OCI-LY3 (cell line): Measurements from ENCODE around the gene INTS1.
"Not testable (repeated sequence)": the region's sequence is repeated elsewhere in the genome, so short reads cannot be mapped to it uniquely, and the experiment has no call there.

ENCODE experiments used
- H2AFZ ChIP-seq: fragments of 200-600, 300-600 bp; shearing (Covaris generic); 2 replicates; pipeline ENCODE4 v1.6.0; 2014; ENCODE audit warnings: antibody characterized with exemption, low read depth, low read length
- H3K27ac ChIP-seq: fragments of 200-600, 300-600 bp; sonication (generic); 2 replicates; pipeline ENCODE4 v1.5.1; 2014; ENCODE audit warnings: mild to moderate bottlenecking, low read length, moderate library complexity, mixed read lengths
- H3K27me3 ChIP-seq: fragments of 200-600, 300-600 bp; sonication (generic); 2 replicates; pipeline ENCODE4 v1.6.1; 2014; ENCODE audit warnings: low read depth, low read length, mixed read lengths
- H3K36me3 ChIP-seq: fragments of 200-600, 300-600 bp; sonication (generic); replicated peaks from 2 replicates; pipeline ENCODE3; 2014; ENCODE audit warnings: low read depth, low read length, mixed read lengths
- H3K4me1 ChIP-seq: fragments of 300-600, 200-600 bp; sonication (generic); 2 replicates; pipeline ENCODE4 v1.6.1; 2014; ENCODE audit warnings: low read length, mixed read lengths
- H3K4me2 ChIP-seq: fragments of 200-600, 300-600 bp; sonication (generic); 2 replicates; pipeline ENCODE4 v1.6.1; 2014; ENCODE audit warnings: low read length, mixed read lengths
- H3K4me3 ChIP-seq: fragments of 300-600, 200-600 bp; sonication (generic); 2 replicates; pipeline ENCODE4 v1.5.1; 2014; ENCODE audit warnings: antibody characterized with exemption, mild to moderate bottlenecking, low read length, moderate library complexity
- H3K79me2 ChIP-seq: fragments of 300-600, 200-600 bp; shearing (Covaris generic); 2 replicates; pipeline ENCODE4 v1.6.1; 2014; ENCODE audit warnings: mild to moderate bottlenecking, low read length, mixed read lengths
- H3K9ac ChIP-seq: fragments of 300-600, 200-600 bp; shearing (Covaris generic); 2 replicates; pipeline ENCODE4 v1.6.0; 2014; ENCODE audit warnings: mild to moderate bottlenecking, low read length, moderate library complexity
- H3K9me3 ChIP-seq: fragments of 200-600, 300-600 bp; shearing (Covaris generic); 2 replicates; pipeline ENCODE4 v1.6.1; 2014; ENCODE audit warnings: low read length, mixed read lengths; ENCODE audit not compliant: insufficient read depth
- H4K20me1 ChIP-seq: fragments of 200-600, 300-600 bp; sonication (generic); 2 replicates; pipeline ENCODE4 v1.6.1; 2016; ENCODE audit warnings: low read length, mixed read lengths; ENCODE audit not compliant: insufficient read depth
- CTCF ChIP-seq: fragments of 200-600, 300-600 bp; sonication (generic); IDR thresholded peaks from 2 replicates; pipeline ENCODE4 v1.5.1; 2014; ENCODE audit warnings: antibody characterized with exemption, low read length, low read depth
- EZH2phosphoT487 ChIP-seq: fragments of 200-600 bp; shearing (Covaris generic); IDR thresholded peaks from 2 replicates; pipeline ENCODE4 v1.6.1; 2018; ENCODE audit warnings: antibody characterized with exemption, mixed run types, low read depth

INTS1 gene

DNA sequence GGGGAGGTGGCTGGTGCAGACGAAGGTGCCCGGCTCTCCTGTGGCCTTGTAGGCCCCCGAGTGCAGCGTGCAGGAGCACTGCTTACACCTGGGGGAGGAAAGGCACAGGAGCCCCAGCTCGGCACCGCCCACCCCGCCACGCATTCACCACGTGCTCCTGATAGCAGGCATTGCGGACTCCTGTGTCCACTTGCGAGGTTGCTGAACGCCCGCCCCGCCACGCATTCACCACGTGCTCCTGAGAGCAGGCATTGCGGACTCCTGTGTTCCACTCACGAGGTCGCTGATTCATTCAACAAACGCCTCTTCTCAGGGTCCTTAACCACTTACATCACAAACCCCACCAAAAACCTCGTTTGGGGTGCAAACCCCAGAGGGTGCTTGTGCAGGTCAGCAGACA lies 58.8 kb downstream of the INTS1 start:
- Histone ChIP-seq H3K79me2 (no peaks in the 10 kb centered on the region), H3K36me3 (no peaks in the 10 kb centered on the region), H3K27me3 (no peaks in the 10 kb centered on the region), H3K9me3 (no peaks in the 10 kb centered on the region), H3K27ac (no peak overlapping the region), H3K4me1 (no peaks in the 10 kb centered on the region), H3K4me3 (no peak overlapping the region), H3K9ac (no peak overlapping the region), H4K20me1 (no peaks in the 10 kb centered on the region), H2AFZ (no peak overlapping the region), H3K4me2 (no peak overlapping the region)
- TF ChIP-seq CTCF, result no peak
- TF ChIP-seq EZH2phosphoT487, result no peak

DNA sequence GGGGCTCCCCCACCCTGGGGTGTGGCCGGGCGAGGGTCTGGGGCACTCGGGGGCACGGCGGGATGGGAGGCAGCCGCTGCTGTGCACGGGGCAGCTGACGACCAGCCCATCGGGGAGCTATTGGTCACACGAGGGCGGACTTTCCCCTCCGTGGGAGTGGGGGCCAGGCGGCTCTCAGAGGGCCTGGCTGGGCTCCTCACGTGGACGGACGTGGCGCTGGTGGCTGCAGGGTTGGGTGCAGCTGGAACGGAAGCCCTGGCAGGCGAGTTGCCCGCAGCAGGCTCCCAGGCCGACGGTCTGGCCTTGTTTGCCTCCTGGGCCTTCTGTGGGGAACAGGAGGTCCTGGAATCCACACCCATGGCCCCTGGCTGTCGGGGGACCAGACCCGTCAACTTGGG lies 59.3 kb downstream of the INTS1 start:
- Histone ChIP-seq H3K9ac (no peak overlapping the region), H3K27ac (no peak overlapping the region), H3K9me3 (no peaks in the 10 kb centered on the region), H3K79me2 (no peaks in the 10 kb centered on the region), H3K36me3 (no peaks in the 10 kb centered on the region), H3K4me3 (no peak overlapping the region), H2AFZ (no peak overlapping the region), H3K4me2 (no peak overlapping the region), H3K27me3 (no peaks in the 10 kb centered on the region), H4K20me1 (no peaks in the 10 kb centered on the region), H3K4me1 (no peaks in the 10 kb centered on the region)
- TF ChIP-seq CTCF, result no peak
- TF ChIP-seq EZH2phosphoT487, result no peak

DNA sequence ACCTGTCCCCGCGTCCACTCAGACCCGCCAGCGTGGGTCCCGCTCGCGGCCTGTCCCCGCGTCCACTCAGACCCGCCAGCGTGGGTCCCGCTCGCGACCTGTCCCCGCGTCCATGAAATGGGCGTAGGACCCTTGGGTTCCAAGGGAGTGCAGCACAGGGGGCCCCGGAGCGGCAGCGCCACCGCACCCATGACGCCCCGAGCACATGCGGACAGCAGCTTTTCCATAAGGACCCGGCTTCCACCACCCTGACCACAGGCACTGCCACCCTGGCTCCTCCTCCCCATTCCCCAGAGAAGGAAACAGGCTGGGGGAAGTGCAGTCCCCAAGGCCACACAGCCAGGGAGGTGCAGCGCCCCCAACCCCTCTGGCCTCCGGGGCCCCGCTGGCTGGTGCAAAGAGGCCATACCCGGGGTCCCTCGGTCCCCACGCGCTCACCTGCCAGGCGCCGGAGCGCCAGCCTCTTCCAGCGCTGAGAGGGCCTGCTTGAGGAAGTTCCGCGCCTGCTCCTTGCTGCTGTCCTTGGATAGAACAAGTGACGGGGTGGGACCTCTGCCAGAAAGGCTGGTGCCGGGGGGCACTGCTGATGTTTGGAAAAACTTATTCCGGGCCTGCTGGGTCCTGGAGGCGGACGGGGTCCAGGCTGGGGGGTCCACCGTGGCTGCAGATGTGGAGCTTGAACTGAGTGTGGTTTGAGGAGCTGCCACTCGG lies 59.8 kb downstream of the INTS1 start:
- no peaks in the 10 kb centered on the region for H3K9me3 ChIP-seq
- no peak overlapping the region for H2AFZ ChIP-seq
- H3K4me3 ChIP-seq, result no peak overlapping the region
- H4K20me1 ChIP-seq, result no peaks in the 10 kb centered on the region
- no peak overlapping the region for H3K4me2 ChIP-seq
- H3K36me3 ChIP-seq, result no peaks in the 10 kb centered on the region
- H3K9ac ChIP-seq, result no peak overlapping the region
- no peak overlapping the region for H3K27ac ChIP-seq
- TF ChIP-seq EZH2phosphoT487 (no peak), CTCF (no peak)
- H3K79me2 ChIP-seq, result no peaks in the 10 kb centered on the region
- H3K27me3 ChIP-seq, result no peaks in the 10 kb centered on the region
- no peaks in the 10 kb centered on the region for H3K4me1 ChIP-seq

GRCh38 chr7:1443587-1444200 lies 60.5 kb downstream of the INTS1 start:
- H4K20me1 ChIP-seq, H3K9ac ChIP-seq, H3K36me3 ChIP-seq, H3K27me3 ChIP-seq, H3K27ac ChIP-seq, H3K4me1 ChIP-seq, H3K4me3 ChIP-seq, H3K79me2 ChIP-seq, H3K4me2 ChIP-seq, H3K9me3 ChIP-seq, H2AFZ ChIP-seq: not testable (repeated sequence)
